Gastrocnemius medialis (tissue), 4 donors: ENCODE measurements around the gene SLC25A41. TPM values are rescaled to one million over a fixed set of nuclear protein-coding genes. Genes with fewer than 3 reads are reported as not detected.
"Not testable (repeated sequence)": the region's sequence is repeated elsewhere in the genome, so short reads cannot be mapped to it uniquely, and the experiment has no call there.

ENCODE experiments used
- ATAC-seq, 2 donors: fragments of 150-250 bp; one replicate each; pipeline ENCODE4 v1.9.1; 2016
- DNase-seq, 2 donors: peaks; one replicate each; pipeline ENCODE4 v3.0.0-alpha.2; 2019
- H3K27ac ChIP-seq, 4 donors: fragments of 200-600 bp; sonication (generic); 1 replicate in 1 of 4; 2 replicates in 3 of 4; pipeline ENCODE4 v1.5.1; 2016 to 2018; ENCODE audit warnings: mild to moderate bottlenecking in 2 of 4, moderate library complexity in 1 of 4
- H3K27me3 ChIP-seq, 3 donors: fragments of 200-600 bp; sonication (generic) in 2 of 3; 1 replicate in 1 of 3; 2 replicates in 2 of 3; pipeline versions ENCODE4 v1.5.1 to v1.6.0; 2016 to 2019; ENCODE audit warnings: mild to moderate bottlenecking in 1 of 3, moderate library complexity in 1 of 3
- H3K36me3 ChIP-seq, 2 donors: fragments of 200-600 bp; sonication (generic) in 1 of 2; one replicate each; pipeline ENCODE4 v1.5.1; 2017 to 2018
- H3K4me1 ChIP-seq, 2 donors: fragments of 200-600 bp; sonication (generic) in 1 of 2; one replicate each; pipeline ENCODE4 v1.5.1; 2016 to 2017; ENCODE audit warnings: mild to moderate bottlenecking in 2 of 2
- H3K4me3 ChIP-seq, 4 donors: fragments of 200-600 bp; sonication (generic) in 3 of 4; 1 replicate in 1 of 4; 2 replicates in 3 of 4; pipeline ENCODE4 v1.5.1; 2016 to 2019; ENCODE audit warnings: mild to moderate bottlenecking in 2 of 4
- H3K9me3 ChIP-seq, 3 donors: fragments of 200-600 bp; sonication (generic) in 2 of 3; 1 replicate in 1 of 3; 2 replicates in 2 of 3; pipeline ENCODE4 v1.5.1; 2016 to 2019
- CTCF ChIP-seq, 5 experiments: fragments of 450-650 bp in 3 of 5; fragments of 200-600 bp in 2 of 5; sonication (generic) in 2 of 5; IDR thresholded peaks in 4 of 5; conservative IDR thresholded peaks in 1 of 5; 1 replicate in 4 of 5; 2 replicates in 1 of 5; pipeline ENCODE4 v1.5.1; 2016 to 2019; ENCODE audit warnings: antibody characterized with exemption in 5 of 5, mild to moderate bottlenecking in 3 of 5, moderate library complexity in 3 of 5
- POLR2A ChIP-seq, 2 donors: fragments of 450-650 bp; IDR thresholded peaks; one replicate each; pipeline ENCODE4 v1.6.1; 2017; ENCODE audit warnings: antibody characterized with exemption in 2 of 2, mild to moderate bottlenecking in 2 of 2, moderate library complexity in 2 of 2
- in situ Hi-C, 4 donors: fragments of 200-750 bp; cut with MboI; loops; one replicate each; pipeline versions ENCODE4 v1.15.0 to v1.8.0; 2017; ENCODE audit warnings: low sequenced_read_pairs in 4 of 4
- intact Hi-C: fragments of 100-400 bp; cut with DNase I; formaldehyde crosslinking; loops from one replicate; pipeline ENCODE4 v1.15.1; 2023; ENCODE audit warnings: low total_unique reads
- total RNA-seq, 4 donors: library from RNA; depleted of rRNA; stranded (reverse); fragments of >200 nt; gene quantifications; one replicate each; pipeline versions ENCODE4 v1.1.0 to v1.2.3, GENCODE V29; 2016

The SLC25A41 gene
- total RNA-seq, 4 donors from 2014 or later = 0.42 TPM; not detected in 3

- H3K4me3 ChIP-seq = no peak overlapping the region
- DNase-seq (no peak), ATAC-seq (no peak)
- H3K27ac ChIP-seq = no peak overlapping the region
- H3K27me3 ChIP-seq = no peaks in the 10 kb centered on the region
- no peaks in the 10 kb centered on the region for H3K36me3 ChIP-seq
- in situ Hi-C loops (no loop called here), intact Hi-C loops (no loop called here)
- TF ChIP-seq POLR2A (IDR thresholded peaks at IDR 0.05) (no peak), CTCF (IDR thresholded peaks at IDR 0.05 in 4 of 5, conservative IDR thresholded peaks at IDR 0.05 in 1 of 5) (no peak)
- H3K9me3 ChIP-seq = no peaks in the 10 kb centered on the region
- H3K4me1 ChIP-seq = no peaks in the 10 kb centered on the region
Observed at GRCh38 chr19:6439743-6440142, 6.2 kb upstream of the SLC25A41 start.

GRCh38 chr19:6433165-6433564 is 398 bp downstream of the SLC25A41 start:
- DNase-seq (no peak), ATAC-seq (no peak)
- Histone ChIP-seq H3K36me3 (no peaks in the 10 kb centered on the region), H3K4me3 (no peak overlapping the region), H3K9me3 (no peaks in the 10 kb centered on the region), H3K4me1 (no peaks in the 10 kb centered on the region), H3K27me3 (no peaks in the 10 kb centered on the region), H3K27ac (no peak overlapping the region)
- TF ChIP-seq POLR2A (IDR thresholded peaks at IDR 0.05) = no peak
- in situ Hi-C loops (no loop called here), intact Hi-C loops (no loop called here)

- H3K27me3 ChIP-seq = no peaks in the 10 kb centered on the region
- no peaks in the 10 kb centered on the region for H3K36me3 ChIP-seq
- TF ChIP-seq CTCF (IDR thresholded peaks at IDR 0.05 in 4 of 5, conservative IDR thresholded peaks at IDR 0.05 in 1 of 5) (no peak), POLR2A (IDR thresholded peaks at IDR 0.05) (no peak)
- no peaks in the 10 kb centered on the region for H3K4me1 ChIP-seq
- H3K9me3 ChIP-seq = no peaks in the 10 kb centered on the region
- intact Hi-C loops = no loop called here
- ATAC-seq (no peak), DNase-seq (no peak)
- H3K4me3 ChIP-seq = no peak overlapping the region
- in situ Hi-C loops = no loop called here
- H3K27ac ChIP-seq = no peak overlapping the region
Observed at GRCh38 chr19:6431891-6432290, 1.7 kb downstream of the SLC25A41 start.

- DNase-seq (no peak), ATAC-seq (no peak)
- Histone ChIP-seq H3K9me3 (no peaks in the 10 kb centered on the region), H3K27ac (no peak overlapping the region), H3K4me1 (peaks cover 4% of the 10 kb centered on the region in 2 donors), H3K36me3 (no peaks in the 10 kb centered on the region), H3K27me3 (no peaks in the 10 kb centered on the region), H3K4me3 (no peak overlapping the region)
- in situ Hi-C loops (no loop called here), intact Hi-C loops (loop anchor here (10.0 kb wide), 1 partner anchor 215 kb away; no protein-coding TSS in a partner anchor)
- TF ChIP-seq POLR2A (IDR thresholded peaks at IDR 0.05) (no peak), CTCF (IDR thresholded peaks at IDR 0.05 in 4 of 5, conservative IDR thresholded peaks at IDR 0.05 in 1 of 5) (no peak)
Observed at GRCh38 chr19:6429419-6430221, 3.9 kb downstream of the SLC25A41 start.

- ATAC-seq = not testable (repeated sequence)
- intact Hi-C loops = loop anchor here (10.0 kb wide), 1 partner anchor 214 kb away; no protein-coding TSS in a partner anchor
Observed at GRCh38 chr19:6428692-6429418, 4.7 kb downstream of the SLC25A41 start.

More at GRCh38 chr19:6428692-6429418, 4.7 kb downstream of the SLC25A41 start:
- DNase-seq, H3K4me1 ChIP-seq, H3K9me3 ChIP-seq, H3K4me3 ChIP-seq, H3K27ac ChIP-seq, H3K36me3 ChIP-seq, H3K27me3 ChIP-seq, in situ Hi-C loops: not testable (repeated sequence)
